GM21737 (cell line): ENCODE results near the gene TDRD9.
A peak's percentile ranks its signal among the peaks of the same experiment; 100 is the strongest.
"Not testable (repeated sequence)": the region's sequence is repeated elsewhere in the genome, so short reads cannot be mapped to it uniquely, and the experiment has no call there.

ENCODE experiments used
- ATAC-seq: cut with Tn5 transposase; IDR thresholded peaks from one replicate; pipeline ENCODE4 v1.9.1; 2021; ENCODE audit warnings: mild to moderate bottlenecking, moderate library complexity; ENCODE audit not compliant: unreplicated experiment

The TDRD9 gene

DNA sequence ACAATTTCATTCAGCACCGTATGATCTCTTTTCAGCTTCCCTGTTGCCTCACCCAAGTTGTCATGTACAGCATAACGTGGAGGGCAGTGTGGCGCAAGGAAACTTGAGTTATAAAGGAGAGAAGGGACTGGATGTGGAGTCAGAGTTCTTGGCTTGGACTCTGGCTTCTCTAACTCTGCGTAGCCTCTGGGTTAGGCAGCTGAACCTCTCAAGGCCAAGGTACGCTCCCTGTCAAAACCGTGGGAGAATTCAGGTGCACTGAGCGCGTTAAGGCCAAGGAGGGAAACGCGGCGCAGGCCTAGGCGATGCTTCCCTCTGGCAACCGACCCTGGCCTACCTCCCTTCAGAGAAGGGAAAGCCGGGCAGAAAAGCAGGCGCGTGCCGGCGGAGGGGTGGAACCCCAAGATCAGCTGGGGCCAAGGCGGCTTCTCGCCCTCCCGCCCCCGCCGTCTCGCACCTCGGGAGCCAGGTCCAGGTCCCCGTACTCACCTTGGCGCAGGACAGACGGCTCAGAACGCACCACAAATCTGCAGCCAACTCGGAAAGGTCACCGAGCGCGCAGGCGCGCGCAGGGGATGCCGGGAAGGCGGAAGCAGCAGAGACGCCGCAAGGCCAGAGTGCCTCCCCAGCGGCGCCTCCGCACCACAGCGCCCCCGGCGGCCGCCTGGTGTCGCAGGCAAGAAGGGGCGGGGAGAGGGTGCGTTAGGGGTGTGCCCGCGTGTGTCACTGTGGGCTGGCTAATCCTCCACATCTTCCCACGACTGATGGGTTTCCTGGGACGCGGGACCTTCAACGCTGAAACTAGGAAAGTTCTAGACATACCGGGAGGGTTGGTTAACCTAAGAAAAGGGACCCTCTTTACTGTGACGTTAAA lies 7.0 kb upstream of the TDRD9 start:
- ATAC-seq = peak; percentile 98

DNA sequence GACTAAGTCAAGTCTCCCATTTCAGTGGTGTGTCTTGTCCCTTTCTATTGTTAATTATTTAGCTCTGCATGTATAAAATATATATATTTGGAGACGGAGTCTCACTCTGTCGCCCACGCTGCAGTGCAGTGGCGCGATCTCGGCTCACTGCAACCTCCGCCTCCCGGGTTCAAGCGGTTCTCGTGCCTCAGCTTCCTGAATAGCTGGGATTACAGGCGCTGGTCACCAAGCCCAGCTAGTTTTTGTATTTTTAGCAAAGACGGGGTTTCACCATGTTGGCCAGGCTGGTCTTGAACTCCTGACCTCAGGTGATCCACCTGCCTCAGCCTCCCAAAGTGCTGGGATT lies 6.4 kb upstream of the TDRD9 start:
- ATAC-seq = not testable (repeated sequence)

DNA sequence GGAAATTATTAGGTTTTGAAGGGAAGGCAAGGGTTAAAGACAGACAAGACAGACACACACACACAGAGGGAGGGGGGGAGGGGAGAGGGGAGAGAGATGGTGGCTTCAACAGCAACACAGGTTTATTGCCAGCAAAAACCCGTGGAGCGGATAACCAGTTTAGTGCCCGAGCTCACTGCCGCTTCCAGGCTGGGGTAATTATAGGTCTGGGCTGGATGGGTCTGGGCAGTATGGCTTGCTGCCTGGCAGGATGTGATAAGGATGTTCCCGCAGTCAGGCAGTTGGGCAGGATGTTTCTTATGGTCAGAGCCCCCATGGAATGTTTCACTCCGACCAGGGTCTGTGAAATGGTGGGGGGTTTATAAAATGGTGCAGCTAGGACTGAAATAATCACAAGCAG lies 4.4 kb upstream of the TDRD9 start:
- ATAC-seq = no peak

DNA sequence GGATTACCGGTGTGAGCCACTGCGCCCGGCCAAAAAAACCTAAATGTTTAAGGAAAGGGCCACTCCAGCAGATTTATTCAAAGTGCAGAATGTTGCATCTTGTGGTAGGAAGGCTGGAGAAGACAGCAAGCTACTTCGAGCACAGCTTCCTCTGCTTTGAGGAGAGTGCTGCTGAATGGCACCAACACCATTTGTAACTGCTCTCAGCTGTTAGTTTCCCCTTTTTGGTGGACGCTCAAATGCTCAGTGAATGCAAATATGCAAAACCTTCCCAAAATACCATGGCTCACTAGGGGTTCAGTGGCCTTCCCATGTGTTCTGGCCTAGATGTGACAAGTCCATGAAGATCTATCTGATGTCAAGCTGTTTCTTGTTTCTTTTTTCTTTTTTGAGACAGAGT lies 2.9 kb upstream of the TDRD9 start:
- no peak for ATAC-seq

DNA sequence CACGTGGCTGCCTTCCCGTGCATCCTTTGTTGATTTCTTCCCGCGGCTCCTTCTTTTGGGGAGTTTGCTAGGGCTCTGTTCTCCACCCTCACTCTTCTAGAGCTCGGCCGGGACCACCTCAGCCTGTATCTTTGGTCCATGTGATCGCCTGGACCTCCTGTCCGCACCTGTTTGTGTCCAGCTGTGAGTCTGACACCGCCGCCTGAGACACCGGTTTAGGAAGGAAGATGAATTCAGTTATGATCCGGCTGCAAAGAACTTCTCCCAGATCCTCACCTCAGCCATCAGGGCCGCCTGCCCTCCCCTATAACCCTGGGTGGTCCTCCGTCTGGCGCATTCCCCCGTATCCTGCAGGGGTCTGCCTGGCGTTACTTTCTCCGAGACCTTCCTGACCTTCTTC lies 690 bp upstream of the TDRD9 start:
- no peak for ATAC-seq

DNA sequence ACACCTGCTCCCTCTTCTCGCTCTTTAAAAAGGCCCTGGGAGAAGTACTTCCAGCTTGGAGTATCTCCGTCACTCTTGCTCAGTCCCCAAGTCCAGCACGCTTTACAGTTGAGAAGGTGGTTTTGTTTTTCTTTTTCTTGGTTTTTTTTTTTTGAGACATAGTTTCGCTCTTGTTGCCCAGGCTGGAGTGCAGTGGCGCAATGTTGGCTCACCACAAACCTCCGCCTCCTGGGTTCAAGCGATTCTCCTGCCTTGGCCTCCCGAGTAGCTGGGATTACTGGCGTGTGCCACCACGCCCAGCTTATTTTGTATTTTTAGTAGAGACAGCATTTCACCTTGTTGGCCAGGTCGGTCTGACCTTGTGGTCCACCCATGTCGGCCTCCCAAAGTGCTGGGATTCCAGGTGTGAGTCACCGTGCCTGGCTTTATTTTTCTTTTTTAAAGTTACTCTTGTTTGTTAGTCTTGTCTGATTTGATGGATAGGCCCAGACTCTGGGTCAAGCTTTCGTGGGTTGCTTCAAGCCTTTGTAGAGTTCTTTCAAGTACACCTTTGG lies 1.9 kb downstream of the TDRD9 start:
- no peak for ATAC-seq

DNA sequence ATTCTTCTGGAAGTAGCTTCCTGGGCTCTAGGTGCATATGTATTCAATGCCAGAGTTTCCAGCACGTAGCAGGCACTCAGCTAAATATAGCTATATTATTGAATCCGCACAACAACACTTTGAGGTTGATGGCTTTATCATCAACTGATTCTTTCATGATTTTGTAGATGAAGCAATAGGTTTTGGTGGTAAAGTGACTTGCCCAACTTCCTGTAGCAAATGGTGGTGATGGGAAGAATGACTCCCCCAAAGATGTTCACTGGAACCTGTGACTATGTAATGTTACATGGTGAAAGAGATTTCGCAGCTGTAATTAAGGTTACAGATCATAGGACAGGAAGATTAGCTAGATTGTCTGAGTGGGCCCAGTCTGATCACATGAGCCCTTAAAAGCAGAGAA lies 3.2 kb downstream of the TDRD9 start:
- no peak for ATAC-seq

DNA sequence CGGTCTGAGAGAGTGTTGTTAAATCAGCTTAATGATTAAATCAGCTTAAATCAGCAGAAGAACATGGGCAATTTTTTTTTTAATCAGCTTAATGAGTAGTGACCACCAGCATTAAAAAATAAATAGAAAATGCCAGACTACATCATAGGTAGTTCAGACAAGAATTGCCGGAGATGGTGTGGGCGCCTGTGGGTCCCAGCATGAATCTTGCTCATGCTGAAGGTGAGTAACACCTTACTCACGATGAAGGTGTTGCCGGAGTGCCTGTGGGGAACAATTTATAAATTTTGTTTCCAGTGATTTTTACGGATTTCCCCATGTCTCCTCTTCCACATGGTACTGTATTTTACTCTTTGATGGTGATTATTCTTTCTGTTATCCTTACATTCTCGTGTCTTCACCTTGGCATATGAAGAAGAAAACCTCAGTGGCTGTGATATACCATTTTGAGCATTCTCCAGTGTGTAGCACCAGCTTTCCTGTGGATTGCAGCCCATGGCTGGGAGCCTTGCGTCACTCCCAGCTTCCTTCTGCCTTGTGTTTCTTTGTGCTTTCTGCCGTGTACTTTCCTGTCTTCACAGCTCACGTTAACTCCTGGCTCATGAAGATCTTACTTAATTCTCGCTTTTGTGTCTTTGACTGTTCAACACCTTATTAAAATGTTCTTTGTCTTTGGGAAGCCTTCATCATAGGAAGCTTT lies 4.7 kb downstream of the TDRD9 start:
- ATAC-seq = no peak

DNA sequence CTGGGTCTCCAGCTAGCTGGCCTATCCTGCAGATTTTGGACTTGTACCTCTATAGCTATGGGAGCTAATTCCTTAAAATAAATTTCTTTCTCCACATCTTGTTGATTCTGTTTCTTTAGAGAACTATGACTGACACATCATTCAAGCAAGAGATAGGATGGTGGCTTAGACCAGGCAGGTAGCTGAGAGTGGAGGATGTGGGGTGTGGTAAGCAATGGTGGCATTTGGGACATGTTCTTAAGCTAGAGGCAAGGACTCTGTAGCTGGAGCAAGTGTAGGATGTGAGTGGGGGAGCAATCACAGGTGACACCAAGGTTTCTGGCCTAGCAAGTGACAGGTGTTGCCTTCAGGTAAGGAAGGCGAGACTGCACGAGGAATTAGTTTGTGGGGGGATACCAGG lies 6.8 kb downstream of the TDRD9 start:
- no peak for ATAC-seq

DNA sequence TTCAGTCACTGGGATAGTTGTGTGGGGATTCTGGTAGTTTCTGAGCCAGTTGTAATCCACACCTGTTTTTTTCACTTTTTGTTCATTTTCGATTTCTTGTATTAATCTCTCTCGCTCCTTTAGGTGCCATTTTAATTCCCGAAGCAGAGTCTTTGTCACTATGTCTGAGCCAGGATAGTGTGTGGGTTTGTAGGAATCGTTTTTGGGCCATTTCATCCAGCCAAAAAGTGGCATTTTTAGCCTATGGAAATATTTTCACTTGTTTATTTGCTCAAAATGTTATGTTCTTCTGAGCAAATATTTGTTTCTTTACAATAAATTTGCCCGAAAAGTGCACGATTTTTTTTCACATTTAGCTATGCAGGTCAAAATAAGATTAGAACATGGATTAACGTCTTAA lies 13.2 kb downstream of the TDRD9 start:
- ATAC-seq = no peak

DNA sequence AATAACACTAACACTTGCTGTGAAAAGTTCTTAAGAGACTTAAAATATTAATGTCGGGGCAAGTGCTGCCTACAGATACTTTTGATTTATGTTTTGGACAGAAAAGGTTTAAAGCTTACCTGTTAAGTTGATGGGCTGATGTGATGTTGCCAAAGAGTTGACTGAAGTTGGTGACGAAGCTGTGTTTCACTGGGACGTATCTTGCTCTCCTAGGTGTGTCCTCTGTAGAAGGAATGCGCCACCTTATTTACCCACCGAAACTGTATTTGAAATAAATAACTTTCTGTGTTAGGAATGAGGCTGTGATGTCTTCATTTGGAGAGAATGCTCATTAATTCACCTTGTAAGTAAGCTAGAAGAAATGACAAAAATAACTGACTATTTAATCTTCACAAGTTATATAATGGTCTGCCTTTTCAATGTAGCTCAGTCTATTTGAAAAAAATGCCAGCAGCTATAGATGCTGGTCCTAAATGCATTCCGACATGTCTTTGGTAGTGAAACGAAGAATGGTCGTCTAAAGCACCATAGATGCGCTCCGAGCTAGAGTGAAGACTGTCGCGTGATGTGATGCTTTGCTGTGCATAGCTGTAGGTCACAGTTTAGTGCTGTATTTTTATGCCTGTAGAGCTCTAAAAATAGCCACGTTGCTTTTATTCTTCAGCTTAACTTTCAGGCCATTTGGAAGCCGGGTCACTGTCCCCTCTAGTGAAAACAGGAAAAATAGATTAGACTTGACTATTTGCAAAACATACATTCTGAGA lies 13.9 kb downstream of the TDRD9 start, which contains the start of gene RD3L:
RD3L (minus strand) TSS at position 557 of the 764 bp plus-strand sequence. CDS start 834 bp downstream, outside the sequence.
- no peak for ATAC-seq

DNA sequence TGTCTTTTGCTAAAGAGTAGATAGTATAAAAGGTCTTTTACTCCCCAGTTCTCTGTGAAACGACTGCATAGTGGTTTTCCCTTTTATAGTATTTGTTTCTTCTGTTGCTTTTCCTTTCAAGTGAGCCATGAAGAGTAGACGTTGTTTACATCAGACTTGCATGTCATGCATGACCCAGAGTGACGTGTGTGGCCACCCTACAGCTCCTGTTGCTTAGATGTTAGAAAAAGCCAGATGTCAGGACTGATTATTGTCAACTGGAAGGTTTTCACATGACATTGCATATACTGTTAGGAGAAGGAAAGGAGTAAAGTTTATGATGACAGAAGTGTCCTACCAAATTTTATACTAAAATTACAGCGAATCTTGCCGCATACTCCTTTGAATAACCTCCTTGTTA lies 15.4 kb downstream of the TDRD9 start:
- no peak for ATAC-seq

DNA sequence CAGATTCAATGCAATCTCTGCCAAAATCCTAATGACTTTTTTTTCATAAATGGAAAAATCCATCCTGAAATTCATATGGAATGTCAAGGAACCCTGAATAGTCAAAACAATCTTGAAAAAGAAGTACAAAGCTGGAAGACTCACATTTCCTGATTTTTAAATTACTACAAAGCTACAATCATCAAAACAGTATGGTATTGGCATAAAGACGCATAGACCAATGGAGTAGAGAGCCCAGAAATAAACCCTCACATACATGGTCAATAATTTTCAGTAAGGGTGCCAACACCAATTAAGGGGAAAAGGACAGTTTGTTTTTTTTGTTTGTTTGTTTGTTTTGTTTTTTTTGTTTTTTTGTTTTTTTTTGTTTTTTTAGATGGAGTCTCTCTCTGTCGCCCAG lies 18.7 kb downstream of the TDRD9 start:
- no peak for ATAC-seq

DNA sequence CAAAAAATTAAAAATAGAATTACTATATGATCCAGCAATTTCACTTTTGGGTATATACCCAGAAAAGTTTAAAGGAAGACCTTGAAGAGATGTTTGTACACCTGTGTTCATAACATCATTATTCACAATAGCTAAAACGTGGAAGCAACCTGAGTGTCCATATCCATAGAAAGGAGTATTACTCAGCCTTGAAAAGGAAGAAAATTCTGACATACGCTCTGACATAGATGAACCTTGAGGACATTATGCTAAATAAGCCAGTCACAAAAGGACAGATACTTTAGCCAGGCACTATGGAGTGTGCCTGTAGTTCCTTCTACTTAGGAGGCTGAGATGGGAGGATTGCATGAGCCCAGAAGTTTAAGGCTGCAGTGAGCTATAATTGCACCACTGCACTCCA lies 20.2 kb downstream of the TDRD9 start:
- ATAC-seq = no peak

DNA sequence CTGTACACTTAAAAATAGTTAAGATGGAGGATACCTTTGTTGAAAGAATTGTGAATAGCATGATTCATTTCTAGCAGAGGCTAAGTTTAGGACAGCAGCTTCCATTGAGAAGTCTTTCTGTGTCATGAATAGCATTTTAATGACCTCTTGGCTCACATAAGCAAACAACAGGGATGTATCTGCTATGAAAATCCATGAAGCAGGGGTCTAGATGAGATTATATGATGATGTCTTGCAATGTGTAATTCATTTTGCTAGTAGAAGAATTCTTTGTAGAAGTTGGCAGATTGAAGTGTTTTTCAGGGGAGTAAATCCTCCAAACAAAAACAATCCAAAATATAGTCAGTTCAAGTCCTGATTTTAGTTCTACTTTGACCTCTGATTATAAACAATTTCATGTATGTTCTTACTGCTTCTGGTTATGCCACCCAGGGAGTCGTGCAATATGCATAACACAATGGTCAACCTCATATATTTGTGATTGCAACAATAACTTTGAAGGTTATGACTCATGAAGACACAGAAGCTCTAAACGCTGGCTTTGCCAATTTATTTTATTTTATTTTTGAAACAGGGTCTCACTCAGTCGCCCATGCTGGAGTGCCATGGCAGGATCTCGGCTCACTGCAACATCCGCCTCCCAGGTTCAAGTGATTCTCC lies 21.0 kb downstream of the TDRD9 start:
- no peak for ATAC-seq

DNA sequence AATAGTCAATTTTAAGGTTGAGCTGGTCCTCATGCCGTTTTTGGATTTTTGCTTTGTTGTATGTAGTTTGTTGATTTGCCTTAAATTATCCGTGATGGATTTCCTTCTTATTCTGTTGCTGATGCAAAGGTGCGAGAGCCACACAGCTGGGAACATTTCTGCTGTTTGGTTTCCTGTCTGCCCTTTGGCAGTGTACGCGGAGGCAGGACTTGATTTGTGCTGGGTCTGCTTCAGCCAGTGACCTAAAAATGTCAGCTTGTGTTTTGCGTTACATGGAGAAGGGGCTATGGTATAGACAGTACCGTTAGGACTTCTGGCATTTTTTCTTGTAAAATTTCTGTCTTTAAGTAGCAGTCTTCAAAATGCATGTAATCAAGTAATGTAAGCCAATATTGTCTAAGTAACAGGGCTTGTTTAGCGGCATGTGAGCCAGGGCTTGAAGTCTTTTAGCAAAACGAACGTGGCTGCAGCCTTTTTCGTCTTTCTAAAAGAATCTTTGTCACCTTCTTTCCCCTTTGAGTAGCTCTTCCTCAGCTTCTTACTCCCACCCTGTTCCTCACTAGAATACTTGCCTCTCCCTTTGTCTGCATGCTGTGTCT lies 32.3 kb downstream of the TDRD9 start:
- no peak for ATAC-seq

DNA sequence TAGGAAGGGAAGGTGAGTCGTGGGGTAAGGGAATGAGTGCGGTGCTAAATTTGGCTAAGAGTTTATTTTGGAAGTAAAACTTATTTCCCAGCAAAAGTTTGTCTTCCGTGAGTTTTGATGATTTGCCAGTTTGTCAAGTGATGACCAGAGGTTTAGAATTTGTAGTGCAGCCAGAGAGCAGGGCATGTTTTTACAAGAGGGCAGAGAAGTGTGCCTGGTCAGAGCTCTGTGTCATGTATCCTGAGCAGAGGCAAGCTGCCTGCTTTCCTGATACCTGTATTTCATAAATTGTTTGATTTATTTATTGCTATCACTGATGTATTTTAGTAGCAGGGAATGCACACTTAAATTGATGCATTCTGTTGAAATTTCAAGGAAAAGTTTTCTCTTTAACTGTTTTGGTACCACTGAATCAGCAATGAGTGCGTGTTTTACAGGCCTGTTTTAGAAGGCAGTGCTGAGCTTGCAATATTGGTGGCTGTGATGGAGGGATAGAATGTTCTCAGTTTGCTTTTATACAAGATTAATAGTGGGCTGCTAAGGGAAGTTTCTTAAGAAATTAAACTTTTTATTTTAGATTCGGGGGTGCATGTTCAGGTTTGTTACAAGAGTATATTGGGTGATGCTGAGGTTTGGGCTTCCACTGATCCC lies 33.8 kb downstream of the TDRD9 start:
- no peak for ATAC-seq

DNA sequence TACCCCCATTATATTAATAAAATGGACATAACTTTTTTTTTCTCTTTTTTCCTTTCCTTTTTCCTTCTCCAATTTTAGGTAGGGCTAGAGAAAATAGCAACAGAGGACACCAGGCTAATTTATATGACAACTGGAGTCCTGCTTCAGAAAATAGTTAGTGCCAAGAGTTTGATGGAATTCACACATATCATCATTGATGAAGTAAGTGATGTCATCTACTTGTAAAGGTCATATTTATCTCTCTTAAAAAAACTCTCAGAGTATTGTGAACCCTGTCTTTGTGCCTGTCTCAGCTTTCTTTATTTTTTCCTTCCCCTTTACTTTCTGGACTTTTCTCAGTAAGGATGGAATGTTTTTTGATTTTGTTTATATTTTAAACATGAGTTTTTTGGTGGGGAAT lies 38.4 kb downstream of the TDRD9 start:
- ATAC-seq = no peak

DNA sequence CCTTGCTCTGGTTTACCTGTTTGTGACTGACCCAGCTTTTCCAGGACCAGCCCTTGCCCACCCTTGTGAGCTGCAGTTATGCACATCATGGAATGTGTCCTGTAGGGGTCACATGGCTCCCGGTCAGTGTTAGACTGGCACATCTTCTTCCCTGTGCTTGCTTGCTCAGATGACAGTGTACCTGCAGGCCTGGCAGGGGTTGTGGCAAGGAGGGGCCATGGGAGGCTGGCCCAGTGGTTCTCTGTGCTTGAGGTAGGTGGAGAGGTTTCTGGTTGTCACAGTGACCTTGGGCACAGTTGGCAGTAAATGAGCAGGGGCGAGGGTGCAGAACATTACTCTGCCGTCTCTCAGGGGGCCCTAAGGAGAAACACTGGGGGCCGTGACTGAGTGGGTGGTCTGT lies 41.7 kb downstream of the TDRD9 start:
- no peak for ATAC-seq

DNA sequence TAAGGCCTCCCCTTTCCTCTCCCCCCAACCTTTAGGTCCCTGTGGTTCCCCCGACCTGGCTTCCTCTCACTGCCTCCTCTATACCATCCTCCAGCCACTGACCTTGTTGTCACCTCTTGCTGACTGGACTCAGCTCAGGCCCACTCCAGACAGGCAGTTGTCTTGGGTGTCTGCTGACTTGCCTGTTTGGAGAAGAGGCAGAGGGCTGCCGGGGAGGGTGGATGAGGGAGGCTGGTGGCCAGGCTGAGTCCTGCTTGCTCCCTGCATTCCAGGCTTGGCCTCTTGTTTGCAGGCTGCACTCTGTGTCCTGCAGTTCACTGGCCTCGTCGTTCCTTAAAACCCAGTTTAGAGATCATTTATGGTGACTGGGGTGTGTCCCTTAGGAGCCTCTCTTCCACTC lies 45.1 kb downstream of the TDRD9 start:
- ATAC-seq = no peak
